NCI-H2227 (cell line): ENCODE measurements around the gene STN1.
A peak's percentile ranks its signal among the peaks of the same experiment; 100 is the strongest.

ENCODE experiments used
- DNase-seq: peaks from one replicate; lab custom pipeline; 2025; ENCODE audit not compliant: unreplicated experiment; lab: John Stamatoyannopoulos, UW

STN1 gene

DNA sequence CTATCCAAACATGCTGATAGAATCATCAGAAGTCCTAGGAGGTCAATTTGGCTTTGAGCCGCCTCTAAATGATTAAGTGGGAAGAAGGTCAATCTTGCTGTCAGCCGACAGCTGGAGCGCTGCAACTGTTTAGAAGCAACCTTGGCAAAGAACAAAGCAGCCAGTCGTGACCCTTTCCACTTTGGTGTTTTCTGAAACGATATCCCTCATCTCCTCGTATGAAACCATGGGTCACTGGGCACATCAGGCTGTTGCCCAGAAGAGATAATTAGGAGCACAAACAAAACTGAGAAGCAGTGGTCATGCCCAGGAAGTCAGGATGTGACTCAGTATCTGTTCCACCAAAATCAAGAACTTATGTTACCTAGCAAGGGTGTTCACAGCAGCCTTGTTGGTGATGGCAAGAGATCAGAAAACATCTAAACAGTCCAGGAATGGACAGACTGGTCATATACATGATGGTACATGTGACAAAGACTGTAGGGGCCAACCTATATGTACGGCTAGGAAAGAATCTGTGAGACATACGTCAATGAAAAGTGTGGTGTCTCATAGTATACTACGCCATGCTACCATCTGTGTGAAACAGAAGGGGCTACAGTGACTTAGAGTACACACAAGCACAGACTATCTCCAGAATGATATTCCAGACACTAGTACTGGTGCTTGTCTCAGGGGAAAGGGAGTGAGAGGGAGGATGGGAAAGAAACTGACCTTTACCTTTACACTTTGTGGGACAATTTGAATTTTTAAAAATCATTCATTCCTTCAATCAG is 22.4 kb downstream of the STN1 start:
- DNase-seq = peak; percentile 72

DNA sequence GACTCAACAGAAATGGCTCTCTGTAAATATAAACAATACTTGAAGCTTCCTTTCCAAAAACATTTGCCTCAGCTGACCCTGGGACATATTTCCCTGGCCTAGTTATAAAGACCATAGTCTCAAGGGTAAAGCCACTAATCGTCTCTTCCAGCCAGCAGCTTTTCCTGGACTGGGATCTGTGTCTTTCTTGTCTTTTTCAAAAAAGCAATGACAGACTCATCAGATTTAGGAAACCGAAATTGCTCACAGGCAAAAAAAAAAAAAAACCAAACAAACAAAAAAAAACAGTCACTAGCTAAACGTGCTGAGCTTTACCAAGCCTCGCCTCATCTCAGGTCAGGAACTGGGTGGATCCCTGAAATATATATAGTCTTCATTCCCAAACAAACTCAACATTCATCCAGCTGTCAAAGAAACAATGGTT is 23.5 kb downstream of the STN1 start:
- peak; percentile 58 for DNase-seq

DNA sequence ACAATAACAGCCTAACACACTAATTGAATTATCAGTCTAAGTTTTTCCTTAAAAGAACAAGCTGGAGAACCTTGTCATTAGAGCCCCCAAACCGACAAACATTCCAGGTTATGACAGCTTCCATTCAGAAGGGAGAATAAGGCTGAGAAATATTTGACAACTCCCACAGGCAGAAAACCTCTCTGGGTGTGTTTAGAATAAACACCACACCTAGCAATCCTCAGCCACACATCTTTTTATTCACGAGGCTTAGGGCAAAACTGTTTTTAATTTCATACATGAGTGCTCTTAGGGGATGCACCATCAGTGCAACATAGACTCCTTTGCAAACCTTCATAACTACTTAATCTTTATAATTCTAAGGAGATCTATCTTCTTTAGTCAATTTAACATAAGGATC is 24.2 kb downstream of the STN1 start:
- DNase-seq = no peak

DNA sequence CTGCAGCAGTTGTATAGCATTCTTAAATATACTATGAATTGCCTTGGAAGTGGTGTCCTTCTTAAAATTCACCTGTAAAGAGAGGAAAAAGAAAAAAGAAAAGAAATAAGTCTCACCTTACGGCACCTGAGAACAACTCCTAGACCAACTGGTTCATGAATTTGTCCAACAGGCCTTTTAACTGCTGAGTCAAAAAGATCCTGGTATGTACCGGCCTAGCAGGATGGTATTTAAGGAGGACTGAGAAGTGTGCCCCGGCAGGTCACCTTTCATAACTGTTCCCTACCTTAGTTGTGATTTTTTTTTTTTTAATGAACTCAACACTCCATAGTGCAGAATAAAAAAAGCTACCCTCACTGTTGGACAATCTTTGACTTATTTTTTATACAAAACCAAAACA is 25.8 kb downstream of the STN1 start:
- DNase-seq = no peak

DNA sequence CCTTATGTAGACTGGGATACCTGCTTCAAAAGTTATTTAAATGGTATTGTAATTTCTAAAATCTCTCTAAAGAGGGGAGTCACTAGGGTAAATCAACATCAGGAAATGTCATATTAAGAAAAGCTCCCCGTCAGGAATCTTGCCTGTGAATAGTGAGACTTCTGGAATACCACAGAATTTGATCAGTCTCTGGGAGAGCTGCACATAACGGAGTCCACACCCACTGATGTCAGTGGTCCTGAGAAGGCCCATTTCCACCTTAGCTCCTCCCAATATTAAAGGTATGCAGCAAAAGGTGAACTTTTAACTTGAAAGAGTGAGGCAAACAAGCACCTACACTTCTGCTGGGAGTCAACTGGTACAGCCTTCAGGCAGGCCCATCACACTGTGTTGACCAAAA is 27.3 kb downstream of the STN1 start:
- no peak for DNase-seq

DNA sequence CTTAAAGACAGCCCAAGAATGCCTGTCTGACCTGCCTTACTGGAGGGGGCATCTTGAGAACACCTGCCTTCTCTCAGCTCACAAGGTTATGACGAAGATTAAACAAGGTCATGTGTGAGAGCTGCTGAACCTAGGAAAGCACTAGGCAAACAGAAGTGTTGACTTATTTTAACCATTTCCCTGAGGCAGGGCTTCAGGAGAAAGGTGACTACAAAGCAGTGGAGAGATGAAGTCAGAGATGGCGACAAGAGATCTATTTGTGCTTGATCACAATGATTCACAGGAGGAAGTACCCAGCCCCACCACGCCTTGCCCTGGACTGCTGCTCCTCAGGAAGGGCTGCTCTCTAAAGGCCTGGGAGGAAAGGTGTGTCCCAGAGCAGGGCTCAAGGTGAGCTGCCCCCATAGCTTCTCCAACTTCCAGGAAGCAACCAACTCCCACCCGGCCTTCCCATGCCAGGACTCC is 27.8 kb downstream of the STN1 start:
- DNase-seq = no peak

DNA sequence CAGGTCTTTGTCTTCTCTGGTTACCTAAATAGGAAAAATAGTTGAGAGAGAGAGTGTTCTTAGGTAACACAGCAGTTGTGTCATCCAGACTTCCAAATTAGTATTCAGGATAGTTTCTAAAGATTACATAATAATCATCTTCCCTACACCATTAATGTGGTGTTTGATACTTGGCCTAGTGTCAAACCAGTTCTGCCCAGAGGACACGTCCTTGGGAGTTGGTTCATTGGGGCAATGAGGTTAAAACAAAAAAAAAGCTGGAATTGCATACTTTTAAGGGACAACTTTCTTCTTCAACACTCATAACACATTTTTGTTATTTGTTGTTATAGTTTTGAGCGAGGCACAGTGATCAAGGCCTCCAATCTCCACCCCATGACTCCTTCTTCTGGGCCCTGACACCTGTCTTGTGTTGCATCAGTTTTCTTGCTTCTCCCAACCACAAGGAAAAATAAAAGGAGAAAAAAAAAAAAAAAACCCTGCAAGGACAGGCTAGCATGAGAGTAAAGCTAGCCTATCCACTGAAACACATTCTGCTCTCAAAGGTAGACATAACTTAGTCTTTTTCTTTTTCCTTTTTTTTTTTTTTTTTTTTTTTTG is 28.8 kb downstream of the STN1 start:
- no peak for DNase-seq

DNA sequence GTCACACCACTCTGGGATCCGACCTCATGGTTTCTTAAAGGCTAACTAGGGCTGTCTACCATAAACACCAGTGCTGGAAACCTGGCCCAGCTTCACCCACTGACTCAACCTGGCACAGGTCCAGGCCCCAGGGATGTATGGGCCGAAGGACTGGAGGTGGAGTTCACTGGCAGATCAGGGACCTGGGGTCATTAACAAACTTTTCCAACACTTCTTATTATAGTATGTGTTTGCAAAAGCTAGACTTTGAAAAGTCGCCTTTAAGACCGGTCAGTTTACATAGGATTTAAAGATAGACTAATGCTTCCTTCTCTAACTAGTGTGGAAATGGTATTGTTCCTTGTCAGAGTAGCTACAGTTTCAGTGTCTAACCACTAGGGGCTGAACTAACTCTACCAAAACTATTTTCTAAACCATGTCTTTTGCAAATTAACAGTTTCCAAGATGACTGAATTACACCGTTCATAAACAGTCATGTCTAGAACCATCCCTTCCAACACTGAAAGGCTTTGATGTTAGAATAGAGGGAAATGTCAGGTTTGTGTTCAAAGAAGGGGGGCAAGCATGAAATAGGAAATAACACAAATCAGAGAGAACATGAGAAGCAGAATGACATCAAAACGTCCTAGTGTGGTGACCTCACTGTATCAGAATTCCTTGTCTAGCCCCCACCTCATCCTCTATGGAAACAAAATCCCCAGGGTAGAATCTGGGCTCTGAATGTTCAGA is 29.7 kb downstream of the STN1 start:
- DNase-seq = peak; percentile 5

DNA sequence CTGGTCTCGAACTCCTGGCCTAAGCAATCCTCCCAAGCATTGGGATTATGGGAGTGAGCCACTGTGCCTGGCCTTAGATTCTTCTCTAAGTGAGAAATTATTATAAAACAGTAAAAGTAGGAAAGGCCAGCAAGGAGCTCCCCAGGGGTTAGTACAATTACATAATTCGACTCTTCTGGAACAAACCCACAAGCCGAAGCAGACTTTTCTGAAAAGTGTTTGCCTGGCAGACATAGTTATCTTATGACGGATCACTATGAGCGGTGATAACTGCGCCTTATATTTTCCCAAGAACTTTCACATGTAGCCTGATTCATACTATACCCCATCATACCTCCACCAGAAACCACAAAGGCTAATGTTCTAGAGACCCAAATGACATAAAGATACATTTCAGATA is 32.4 kb downstream of the STN1 start:
- DNase-seq = no peak

DNA sequence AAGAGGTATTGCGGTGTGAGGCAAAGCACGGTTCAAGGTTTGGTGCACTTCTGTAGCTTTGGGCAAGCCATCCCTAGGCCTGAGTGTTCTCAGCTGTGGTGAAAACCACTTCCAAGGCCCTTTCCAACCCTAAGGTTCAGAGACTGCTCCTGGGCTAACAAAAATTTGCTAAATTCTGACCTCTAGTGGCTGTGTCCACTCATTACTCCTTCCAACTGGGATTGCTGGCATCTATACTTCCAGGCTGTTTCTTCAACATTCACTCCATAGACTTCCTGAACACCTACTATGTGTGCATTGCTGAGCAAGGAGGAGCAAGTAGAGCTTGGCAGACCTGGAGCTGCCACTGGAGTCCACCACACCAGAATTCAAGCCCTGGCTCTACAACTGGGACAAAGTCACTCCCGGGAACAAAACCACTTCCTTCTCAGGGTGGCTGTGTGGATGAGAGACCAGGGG is 33.3 kb downstream of the STN1 start:
- peak; percentile 43 for DNase-seq

DNA sequence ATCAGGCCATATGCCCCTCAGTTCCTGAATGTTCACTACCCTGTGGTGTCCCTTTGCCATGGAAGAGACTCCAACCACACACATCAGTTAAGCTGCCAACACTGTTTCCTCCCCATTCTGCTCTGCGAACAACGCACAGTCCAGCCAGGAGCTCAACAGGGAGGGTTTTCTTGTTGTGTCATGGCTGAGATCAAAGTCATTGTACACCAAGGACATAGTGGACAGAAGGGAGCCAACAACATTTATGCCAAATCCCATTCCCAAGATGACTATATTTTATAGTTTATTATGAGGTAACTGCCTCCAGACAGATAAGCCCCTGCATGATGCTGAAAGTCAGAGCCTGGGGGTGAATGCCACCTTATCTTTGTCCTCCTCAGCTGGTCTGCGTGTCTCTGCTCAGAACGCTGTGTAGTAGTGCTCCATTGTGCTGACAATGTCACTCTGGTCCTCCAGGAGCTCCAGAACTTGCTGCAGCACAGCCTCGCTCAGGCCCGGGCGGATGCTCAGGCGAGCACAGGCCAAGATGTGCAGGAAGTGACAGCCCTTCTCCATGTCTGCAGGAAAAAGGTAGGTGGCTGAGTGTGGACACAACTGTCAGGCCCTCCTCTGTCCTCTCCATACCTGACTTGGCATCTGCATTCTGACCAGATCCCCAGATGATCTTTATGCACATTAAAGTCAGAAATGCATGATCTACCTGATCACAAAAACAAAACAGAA is 35.5 kb downstream of the STN1 start:
- no peak for DNase-seq

DNA sequence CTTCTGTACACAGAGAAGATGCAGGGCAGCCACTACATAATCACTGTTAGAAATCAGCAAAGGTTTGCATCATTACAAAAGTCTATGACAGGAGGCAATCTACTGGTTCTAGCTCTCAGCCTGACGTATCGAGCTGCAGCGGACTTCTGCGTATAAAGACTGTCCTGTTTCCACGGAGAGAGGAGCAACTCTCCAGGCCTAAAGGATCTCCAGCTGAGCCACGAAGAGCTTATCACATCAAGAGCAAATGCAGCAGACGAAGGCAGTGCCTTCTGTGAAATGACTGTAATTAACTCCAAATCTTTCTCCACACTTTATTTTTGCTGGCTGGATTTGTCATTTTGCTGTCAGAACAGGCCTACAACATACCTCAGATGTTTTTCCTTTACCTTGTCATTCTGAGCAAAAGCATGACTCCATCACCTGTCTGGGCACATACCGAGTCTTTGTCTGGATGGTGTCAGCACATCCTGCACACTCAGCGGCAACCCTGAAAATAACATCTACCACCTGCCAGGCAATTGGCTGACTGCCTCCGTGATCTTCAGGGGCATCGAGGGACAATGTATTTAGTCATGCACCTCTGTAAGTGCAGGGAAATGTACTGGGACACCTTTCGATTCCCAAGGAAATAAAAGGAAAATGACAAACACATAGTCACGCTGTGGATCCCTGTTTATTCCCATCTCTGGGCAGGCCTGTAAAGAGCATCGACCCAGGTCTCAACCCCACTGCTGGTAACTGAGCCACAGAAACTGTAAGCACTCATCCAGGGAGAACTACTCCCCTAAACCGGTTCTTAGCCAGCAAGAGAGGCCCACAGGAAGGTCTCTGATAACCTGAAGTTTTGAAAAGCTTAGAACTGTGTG is 36.3 kb downstream of the STN1 start:
- DNase-seq = peak; percentile 66

DNA sequence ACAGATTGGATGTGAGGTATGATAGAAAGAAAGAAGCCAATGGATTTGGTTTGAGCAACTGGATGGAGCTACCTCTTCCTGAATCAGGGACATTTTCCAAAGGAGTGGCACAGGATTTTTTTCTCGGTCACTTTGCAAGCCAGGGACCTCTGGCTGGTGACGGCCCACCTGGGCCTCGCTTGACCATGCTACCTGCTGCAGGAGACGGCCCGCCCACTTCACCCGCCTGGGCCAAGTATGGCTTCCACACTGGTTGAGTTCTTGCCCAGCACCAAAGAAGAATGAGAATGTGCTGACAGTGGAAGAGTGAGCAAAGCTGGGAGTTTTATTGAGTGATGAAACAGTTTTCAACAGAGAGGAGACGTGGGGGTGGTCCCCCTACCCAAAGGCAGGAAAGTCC is 38.2 kb downstream of the STN1 start:
- no peak for DNase-seq

DNA sequence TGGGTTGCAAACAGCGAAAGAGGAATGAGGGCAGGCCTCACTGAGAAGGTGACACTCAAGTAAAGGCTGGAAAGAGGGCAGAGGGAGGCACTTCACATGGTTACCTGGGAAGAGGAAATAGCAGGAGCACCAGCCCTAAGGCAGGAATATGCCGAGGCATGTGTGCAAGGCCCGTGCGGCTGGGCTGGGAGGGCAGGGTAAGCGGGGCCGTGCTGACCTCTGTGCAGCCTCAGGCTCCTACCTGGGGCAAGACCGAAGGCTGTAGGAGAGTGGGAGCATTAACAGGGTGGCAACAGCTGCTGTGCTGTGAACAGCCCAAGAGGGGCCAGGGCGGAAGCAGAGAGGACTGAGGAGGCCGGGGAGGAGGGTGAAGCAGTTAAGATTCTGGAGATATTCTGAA is 38.6 kb downstream of the STN1 start:
- DNase-seq = no peak

DNA sequence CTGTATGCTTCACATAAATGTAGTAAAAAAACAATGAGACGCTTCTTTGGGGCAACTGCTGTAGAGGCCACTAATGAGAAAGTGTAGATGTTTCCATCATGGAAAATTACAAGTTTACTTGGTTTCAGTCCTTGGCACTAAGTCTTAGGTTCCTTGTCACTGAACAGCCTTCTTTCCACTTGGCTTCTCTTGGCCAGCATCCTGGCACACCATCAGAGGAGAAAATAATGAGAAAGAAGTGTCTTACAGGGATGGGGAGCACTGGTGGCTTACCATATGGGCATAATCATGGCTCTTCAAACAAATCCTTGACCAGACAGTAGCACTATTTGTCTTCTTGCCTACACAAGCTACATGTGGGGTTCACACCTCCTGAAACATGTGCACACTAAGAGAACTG is 40.1 kb downstream of the STN1 start:
- DNase-seq = no peak

DNA sequence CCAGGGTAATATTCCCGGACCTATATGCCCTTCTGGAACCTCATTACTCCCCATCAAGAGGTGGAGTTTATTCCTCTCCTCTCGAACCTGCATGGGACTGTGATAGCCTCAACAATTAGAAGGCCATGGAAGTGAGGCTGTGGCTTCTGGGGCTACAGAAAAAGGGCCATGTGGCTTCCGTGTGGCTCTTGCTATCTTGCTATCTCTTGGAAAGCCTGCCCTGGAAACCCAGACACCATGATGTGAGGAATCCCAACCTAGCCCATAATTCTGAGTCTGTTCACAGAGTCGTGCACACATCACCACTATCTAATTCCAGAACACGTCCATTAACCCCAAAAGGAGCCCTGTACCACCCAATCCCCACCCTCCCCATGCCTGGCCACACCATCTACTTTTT is 41.8 kb downstream of the STN1 start:
- DNase-seq = no peak

DNA sequence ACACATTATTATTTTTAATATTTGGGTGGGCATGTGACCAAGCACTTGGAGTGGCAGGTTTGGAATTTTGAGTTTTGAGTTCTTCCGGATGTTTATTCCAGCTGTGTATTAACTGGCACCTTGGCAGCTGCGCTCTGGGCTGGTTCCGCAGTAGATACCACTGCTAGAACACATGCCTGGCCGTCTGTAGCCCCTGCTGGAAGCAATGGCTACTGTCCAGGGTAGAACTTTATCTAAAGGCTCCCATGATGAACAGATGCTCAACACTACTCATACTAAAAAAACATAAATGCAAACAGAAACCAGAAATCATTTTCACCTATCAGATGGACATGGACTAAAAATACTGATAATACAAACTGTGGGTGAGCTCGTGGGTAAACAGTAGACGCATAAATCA is 43.3 kb downstream of the STN1 start:
- DNase-seq = peak; percentile 66

DNA sequence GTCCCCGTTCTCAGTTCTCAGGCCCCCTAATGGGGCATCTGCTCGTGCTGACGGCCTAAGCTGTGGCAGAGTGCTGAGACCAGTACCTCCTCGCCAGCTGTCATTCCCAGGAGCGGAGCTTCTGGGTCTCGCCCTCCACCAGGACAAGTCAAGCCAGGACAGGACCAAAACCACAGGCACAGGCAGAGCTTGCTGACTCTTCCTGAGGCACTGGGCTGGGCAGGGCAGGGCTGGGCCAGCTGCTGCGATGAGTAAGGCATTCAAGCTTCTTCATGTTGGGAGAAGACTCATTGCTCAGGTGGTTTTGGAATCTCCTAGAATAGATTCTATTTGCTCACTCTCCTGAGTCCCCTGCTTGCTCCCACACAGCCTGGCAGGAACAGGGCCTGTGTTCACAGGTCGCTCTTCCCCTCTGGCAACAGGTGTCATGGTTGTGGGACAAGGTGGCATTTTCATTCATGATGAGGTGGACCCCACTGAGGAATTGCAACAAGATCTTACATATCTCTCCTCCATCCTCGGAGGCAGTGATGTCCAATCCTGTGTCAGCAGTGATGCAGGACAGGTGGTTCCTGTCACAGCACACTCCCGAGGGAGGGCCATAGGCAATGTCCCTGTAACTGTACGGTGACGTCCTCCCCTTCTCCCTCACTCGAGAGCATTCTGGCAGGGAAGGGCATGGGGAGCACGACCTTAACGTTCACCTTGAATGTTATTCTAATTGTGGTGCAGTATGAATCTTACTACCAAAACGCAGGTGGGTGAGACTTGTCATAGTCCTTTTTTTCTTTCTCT is 45.6 kb downstream of the STN1 start:
- DNase-seq = no peak

DNA sequence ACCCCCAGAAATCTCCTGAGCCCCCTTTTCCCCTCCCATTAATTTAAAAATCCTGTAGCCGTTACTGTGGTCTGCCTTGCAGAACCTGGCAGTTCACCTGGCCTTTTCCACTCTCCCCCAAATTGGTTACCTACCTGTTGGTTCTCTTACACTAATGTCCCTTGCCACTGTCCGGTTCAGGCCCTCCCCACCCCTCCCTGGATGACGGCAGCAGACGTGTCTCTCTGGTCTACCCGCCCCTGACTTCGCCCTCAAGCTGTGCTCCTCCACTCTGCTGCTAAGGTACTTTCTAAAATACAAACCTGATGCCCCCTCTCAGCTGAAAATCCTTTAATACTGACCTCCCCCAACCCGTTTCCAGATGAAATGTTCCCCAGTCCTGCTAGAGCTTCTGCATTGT is 47.0 kb downstream of the STN1 start:
- no peak for DNase-seq

DNA sequence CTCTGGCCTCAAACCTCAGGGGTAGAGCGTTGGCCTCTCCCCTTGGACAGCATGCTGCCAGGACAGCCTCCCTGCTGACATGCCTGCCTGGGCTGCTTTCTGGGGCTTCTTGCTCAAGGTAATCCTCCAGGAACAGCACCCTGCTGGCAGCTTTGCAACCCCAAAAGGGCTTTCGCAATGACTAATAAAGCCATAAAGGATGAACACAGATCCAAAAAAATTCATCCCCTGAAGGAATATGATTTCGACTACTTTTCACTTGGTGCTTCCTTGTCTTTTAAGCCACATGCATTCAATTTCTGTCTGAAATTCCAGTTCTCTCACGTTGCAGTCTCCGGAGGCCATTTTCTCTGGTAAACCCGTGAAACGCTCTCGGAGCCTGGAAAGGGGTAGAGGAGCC is 47.5 kb downstream of the STN1 start:
- no peak for DNase-seq
